GM18909 (cell line): ENCODE measurements around the gene AARS2.

Source experiments
- ATAC-seq: cut with Tn5 transposase; IDR thresholded peaks from one replicate; pipeline ENCODE4 v1.9.1; 2021; ENCODE audit warnings: mild to moderate bottlenecking; ENCODE audit not compliant: unreplicated experiment, poor library complexity

Gene AARS2

DNA sequence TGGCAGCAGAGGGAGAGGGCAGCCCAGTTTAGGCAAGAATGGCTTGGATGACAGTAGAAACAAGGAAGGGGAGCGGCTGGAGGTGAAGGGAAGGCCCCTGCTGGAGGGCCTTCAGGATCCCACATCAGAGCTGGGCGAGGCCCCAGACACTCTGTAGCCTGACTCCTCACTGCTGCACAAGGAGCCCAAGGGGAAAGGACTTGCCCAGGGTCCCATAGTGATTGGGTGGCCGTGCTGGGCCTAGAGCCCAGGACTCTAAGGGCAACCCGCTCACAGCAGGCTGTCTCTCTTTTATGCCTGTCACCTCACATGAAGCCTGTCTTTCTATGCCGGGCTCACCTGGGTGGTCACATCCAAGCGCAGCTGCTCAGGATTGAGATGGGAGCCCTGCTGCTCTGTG lies 9.3 kb downstream of the AARS2 start:
- no peak for ATAC-seq

DNA sequence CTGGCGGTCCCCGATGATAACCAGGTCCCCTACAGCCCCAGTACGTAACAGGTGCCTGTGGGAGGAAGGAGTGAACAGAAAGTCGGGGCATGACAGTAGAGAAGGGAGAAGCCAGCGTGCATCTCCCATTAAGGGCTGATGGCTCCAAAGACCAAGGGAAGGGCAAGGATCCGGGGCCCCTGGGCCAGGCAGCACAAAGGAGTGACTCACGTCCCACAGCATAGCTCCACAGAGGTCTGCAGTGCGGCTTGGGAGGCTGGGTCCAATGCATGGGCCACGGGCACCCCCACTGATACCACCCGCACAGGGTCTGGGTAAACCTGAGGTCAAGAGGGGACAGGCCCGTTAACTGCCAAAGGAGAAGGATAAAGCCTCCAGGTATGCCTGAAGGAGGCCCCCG lies 10.3 kb downstream of the AARS2 start:
- no peak for ATAC-seq

DNA sequence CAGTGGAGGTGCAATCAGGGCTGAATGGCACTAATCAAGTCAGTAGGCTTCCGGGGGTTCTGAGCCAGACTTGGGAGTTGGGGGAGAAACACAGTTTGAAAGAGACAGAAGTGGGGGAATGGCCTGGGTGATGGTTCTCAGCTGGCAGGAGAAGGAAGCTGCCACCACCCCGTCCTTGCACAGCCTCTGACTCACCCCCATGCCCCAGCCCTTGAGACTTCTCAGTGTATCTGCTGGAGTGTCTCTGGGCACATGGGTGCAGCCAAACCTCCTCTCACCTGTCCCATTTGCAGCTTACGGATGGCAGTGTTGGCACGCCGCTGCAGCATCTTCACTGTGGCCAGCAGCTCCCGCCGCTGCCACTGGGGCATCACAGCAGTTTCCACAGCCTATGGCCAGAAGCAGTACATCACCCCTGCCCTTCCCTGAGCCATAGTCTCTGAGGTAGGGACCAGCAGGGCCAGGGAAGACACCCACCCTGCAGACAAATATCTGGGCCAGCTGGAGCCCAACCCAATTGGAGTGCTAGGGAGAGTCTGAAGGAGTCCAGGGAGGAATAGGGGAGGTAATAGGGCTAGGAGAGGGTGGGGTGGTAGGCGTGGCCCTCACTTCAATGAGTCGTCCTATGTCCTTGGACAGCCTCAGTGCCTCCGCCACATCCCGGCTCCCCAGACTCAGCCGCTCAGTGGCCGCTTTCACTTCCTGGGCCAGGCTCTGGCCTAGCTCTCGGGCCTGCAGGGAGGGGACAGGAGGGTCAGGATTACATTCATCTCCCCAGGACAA lies 11.2 kb downstream of the AARS2 start:
- no peak for ATAC-seq

DNA sequence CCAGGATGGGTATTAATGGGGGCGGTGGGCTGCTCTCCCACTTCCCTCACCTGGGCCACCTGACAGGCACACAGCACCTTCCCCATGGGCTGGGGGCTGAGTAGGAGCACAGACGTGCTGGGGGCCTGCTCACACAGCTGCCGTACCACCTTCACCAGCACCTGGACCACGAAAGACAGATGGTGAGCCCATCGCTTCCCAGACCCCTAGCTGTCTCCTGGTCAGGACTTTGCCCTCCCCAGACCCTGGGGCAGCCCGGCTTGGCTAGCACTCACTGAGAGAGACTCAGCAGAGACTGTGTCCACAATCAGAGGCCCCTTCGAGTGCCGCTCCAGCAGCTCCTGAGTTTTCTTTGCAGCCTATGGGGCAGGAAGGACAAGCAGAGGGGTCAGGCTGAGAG lies 12.0 kb downstream of the AARS2 start:
- no peak for ATAC-seq

GRCh38 chr6:44300292-44300823 lies 12.8 kb downstream of the AARS2 start:
- ATAC-seq = no peak

- no peak for ATAC-seq
Measured at GRCh38 chr6:44298864-44299263, 14.3 kb downstream of the AARS2 start.

- ATAC-seq = no peak
Measured at GRCh38 chr6:44298055-44298803, 14.9 kb downstream of the AARS2 start.

DNA sequence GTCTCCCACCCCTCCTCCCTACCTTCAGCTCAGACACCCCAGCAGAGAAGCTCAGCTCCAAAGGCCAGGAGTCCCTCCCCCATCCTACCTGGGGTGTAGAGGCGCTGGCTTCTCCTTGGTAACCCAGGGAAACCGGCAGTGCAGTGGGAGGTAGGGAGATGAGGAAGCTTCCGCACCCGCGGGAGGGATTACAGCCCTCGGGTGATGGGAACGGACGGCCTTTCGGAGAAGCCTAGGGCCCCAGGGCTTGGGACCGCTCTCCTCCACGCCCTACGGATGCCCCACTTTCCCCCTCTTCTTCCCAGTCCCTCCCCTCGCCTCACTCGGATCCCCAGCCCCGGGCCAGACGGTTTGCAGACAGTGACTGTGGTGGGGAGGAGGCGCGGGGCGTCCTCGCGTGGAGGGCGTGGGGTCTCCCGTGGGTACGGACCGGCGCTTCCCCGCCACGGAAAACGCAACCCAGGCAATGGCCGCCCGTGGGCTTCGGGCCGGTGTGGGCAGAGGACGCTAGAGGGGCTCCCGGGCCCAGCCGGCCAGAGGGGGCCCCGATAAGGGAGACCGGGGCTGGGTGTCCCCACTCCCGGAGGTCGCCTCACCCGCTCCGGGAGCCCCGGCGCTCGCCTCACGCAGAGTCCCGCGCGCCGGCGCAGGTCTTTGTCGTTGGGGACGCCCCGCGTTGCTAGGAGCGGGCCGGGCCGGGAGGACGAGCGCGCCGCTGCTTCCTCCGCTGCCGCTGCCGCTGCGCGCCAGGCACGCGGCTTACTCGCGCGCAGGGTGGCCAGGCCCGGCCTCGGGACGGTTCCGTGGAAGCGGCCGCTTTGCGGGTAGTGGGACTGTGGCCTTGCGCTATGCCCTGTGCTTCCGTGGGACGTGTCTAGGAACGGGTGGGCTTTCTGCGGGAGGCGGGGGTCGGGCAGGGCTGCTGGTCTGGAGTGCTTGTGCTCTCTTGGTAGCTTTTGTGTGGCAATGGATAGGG lies 15.8 kb downstream of the AARS2 start:
- ATAC-seq = no peak

GRCh38 chr6:44294832-44295791 lies 18.0 kb downstream of the AARS2 start:
- ATAC-seq = no peak

GRCh38 chr6:44292661-44293365 lies 20.3 kb downstream of the AARS2 start:
- no peak for ATAC-seq

- no peak for ATAC-seq
Measured at GRCh38 chr6:44291841-44292240, 21.3 kb downstream of the AARS2 start.

- no peak for ATAC-seq
Measured at GRCh38 chr6:44289726-44290260, 23.4 kb downstream of the AARS2 start.

DNA sequence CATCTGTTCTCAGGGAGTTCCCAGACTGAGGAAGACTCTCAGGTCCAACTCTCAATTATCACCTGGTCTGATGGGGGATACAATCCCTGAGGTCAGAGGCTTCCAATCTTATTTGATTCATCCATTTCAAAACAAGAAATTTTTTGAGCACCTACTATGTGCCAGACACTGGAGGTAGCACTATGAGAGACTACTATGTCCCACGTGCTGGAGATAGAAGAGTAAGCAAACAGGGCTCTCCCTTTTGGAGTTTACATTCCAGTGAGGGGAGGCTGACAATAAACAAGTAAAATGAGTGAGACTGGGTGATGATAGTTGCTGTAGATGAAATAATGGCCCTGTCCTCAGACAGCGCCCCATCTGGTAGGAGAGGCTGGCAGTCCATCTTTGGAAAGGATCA lies 26.4 kb downstream of the AARS2 start:
- ATAC-seq = no peak

DNA sequence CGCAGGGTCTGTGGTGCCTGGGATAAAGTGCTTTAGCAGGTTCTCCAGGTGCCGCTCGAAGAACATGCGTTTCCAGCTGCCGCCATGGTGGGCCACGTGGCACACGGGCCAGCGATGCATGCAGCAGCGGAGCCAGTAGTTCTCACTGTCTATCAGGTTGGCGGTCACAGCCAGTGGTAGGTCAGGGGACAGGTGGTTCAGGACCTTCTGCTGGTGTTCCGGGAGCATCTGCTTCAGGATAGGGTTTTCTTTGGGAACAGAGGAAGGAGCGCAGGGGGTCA lies 26.9 kb downstream of the AARS2 start:
- no peak for ATAC-seq

DNA sequence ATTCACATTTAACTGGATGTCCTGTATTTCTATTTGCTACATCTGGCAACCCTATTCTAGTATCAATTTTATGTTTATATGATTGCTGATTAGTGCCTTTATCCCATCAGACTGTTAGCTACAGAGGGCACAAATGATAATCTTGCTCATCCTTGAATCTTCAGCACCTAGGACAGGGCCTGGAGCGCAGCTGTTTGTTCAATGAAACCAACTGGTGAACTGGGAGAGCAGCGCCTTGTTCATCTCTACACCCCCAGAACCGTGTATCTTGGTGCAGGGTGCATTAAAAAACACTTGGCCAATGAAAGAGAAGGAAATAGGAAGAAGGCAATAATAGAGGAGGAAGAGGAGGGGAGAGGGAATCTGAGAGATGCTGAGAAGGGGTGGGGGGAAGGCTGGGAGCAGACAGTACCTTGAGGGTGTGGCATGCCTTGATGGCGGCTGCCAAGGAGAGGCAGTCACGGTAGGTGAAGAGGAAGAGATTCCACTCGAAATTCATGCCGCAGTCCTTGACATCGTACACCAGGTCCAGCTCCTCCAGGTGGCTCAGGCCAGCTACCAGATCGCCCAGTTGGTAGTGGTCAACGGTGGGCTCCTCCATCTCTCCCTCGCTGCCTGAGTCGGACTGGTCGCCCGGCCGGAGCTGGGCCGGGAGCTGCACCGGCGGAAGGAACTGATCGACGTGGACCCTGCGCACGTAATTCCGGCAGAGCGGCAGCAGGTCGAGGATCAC lies 27.4 kb downstream of the AARS2 start:
- ATAC-seq = no peak

- ATAC-seq = no peak
Measured at GRCh38 chr6:44284867-44285266, 28.3 kb downstream of the AARS2 start.

GRCh38 chr6:44284121-44284520 lies 29.0 kb downstream of the AARS2 start:
- ATAC-seq = no peak
